Neural progenitor cell (in vitro differentiated cells): ENCODE results near the gene DTNB. TPM values are rescaled to one million over a fixed set of nuclear protein-coding genes. Genes with fewer than 3 reads are reported as not detected.
A peak's percentile ranks its signal among the peaks of the same experiment; 100 is the strongest.

Source experiments
- DNase-seq: peaks from one replicate; pipeline ENCODE4 v3.0.0-alpha.2; 2016; ENCODE audit warnings: low spot score
- H2AFZ ChIP-seq: fragments of 200-600 bp; sonication (generic); replicated peaks from 2 replicates; pipeline ENCODE4 v1.6.1; 2016; ENCODE audit warnings: antibody characterized with exemption
- H3F3A ChIP-seq: fragments of 200-600 bp; sonication (generic); 2 replicates; pipeline ENCODE4 v1.6.1; 2016; ENCODE audit warnings: antibody characterized with exemption, low read depth
- H3K27ac ChIP-seq: fragments of 200-600 bp; sonication (generic); 2 replicates; pipeline ENCODE4 v1.5.1; 2016; ENCODE audit warnings: mild to moderate bottlenecking
- H3K27me3 ChIP-seq: fragments of 200-600 bp; sonication (generic); 2 replicates; pipeline ENCODE4 v1.6.1; 2016; ENCODE audit warnings: mild to moderate bottlenecking, moderate library complexity
- H3K36me3 ChIP-seq: fragments of 200-600 bp; sonication (generic); 2 replicates; pipeline ENCODE4 v1.5.1; 2016
- H3K4me1 ChIP-seq: fragments of 200-600 bp; sonication (generic); 2 replicates; pipeline ENCODE4 v1.6.1; 2016; ENCODE audit warnings: mixed run types
- H3K4me2 ChIP-seq: fragments of 200-600 bp; sonication (generic); 2 replicates; pipeline ENCODE4 v1.6.1; 2016
- H3K4me3 ChIP-seq: fragments of 200-600 bp; sonication (generic); 2 replicates; pipeline ENCODE4 v1.5.1; 2016
- H3K79me2 ChIP-seq: fragments of 200-600 bp; sonication (generic); 2 replicates; pipeline ENCODE4 v1.6.1; 2016; ENCODE audit warnings: low read depth
- H3K9ac ChIP-seq: fragments of 200-600 bp; sonication (generic); 2 replicates; pipeline ENCODE4 v1.6.1; 2016
- H3K9me3 ChIP-seq: fragments of 200-600 bp; sonication (generic); 2 replicates; pipeline ENCODE4 v1.5.1; 2016; ENCODE audit warnings: low read depth
- H4K20me1 ChIP-seq: fragments of 200-600 bp; sonication (generic); 2 replicates; pipeline ENCODE4 v1.6.1; 2016; ENCODE audit warnings: low read depth
- H3K27ac Mint-ChIP-seq: 3 replicates; pipeline ENCODE4 v1.8.0; 2021; ENCODE audit warnings: mixed read lengths
- H3K27me3 Mint-ChIP-seq: 2 replicates; pipeline ENCODE4 v1.8.0; 2022; ENCODE audit warnings: low read depth, mild to moderate bottlenecking, inconsistent platforms, moderate library complexity, mixed read lengths; ENCODE audit not compliant: insufficient read depth
- H3K36me3 Mint-ChIP-seq: 3 replicates; pipeline ENCODE4 v1.8.0; 2021; ENCODE audit warnings: mixed read lengths
- H3K4me1 Mint-ChIP-seq: 3 replicates; pipeline ENCODE4 v1.8.0; 2021; ENCODE audit warnings: mixed read lengths
- H3K4me3 Mint-ChIP-seq: 3 replicates; pipeline ENCODE4 v1.8.0; 2021; ENCODE audit warnings: mild to moderate bottlenecking, moderate library complexity, mixed read lengths
- H3K9me3 Mint-ChIP-seq: 3 replicates; pipeline ENCODE4 v1.8.0; 2020; ENCODE audit warnings: mixed read lengths
- CTCF ChIP-seq: fragments of 200-600 bp; sonication (generic); IDR thresholded peaks from 2 replicates; pipeline ENCODE4 v1.5.1; 2017; ENCODE audit warnings: antibody characterized with exemption, mild to moderate bottlenecking
- EZH2 ChIP-seq: fragments of 200-600 bp; sonication (generic); IDR thresholded peaks from 2 replicates; pipeline ENCODE4 v1.6.1; 2017; ENCODE audit warnings: antibody characterized with exemption, mild to moderate bottlenecking, moderate library complexity
- EZH2phosphoT487 ChIP-seq: fragments of 200-600 bp; sonication (generic); IDR thresholded peaks from 2 replicates; pipeline ENCODE4 v1.6.1; 2017; ENCODE audit warnings: antibody characterized with exemption
- total RNA-seq: library from RNA; depleted of rRNA; stranded (reverse); fragments of >200 nt; gene quantifications from 2 replicates; pipeline ENCODE4 v1.2.3, GENCODE V29; 2015; ENCODE audit warnings: low replicate concordance

DTNB gene
- total RNA-seq, 1 donor from 2014 or later: 27.1 TPM

DNA sequence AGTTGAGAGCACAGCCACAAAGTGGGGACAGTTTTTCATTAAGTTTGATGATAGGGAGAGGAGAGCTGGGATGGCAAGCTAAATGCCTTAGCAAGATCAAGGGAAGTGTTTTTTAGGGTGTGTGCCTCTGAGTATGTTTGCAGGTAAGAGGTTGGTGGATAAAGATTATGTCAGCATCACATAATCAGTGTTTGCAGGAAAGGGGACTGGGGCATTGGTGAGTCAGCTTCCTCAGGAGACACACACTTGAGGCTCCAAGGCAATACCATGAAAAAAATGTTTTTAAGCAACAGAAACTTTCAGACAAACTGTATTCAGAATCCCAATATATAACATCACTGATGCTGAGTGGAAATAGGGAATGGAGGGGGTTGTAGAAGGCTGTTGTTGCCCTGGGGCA lies 25.4 kb upstream of the DTNB start:
- Mint-ChIP-seq H3K36me3 (no peaks in the 10 kb centered on the region), H3K4me1 (peaks cover 3% of the 10 kb centered on the region), H3K27ac (no peak overlapping the region), H3K9me3 (no peaks in the 10 kb centered on the region), H3K4me3 (no peak overlapping the region), H3K27me3 (no peaks in the 10 kb centered on the region)
- Histone ChIP-seq H3F3A (peaks cover 13% of the 10 kb centered on the region), H3K27me3 (no peaks in the 10 kb centered on the region), H3K9ac (no peak overlapping the region), H3K36me3 (no peaks in the 10 kb centered on the region), H3K79me2 (no peaks in the 10 kb centered on the region), H2AFZ (peak overlapping the region; percentile 100), H3K27ac (no peak overlapping the region), H3K4me2 (peak overlapping the region; percentile 77), H3K4me1 (peaks cover 19% of the 10 kb centered on the region), H3K4me3 (no peak overlapping the region), H4K20me1 (no peaks in the 10 kb centered on the region), H3K9me3 (no peaks in the 10 kb centered on the region)
- no peak for DNase-seq
- TF ChIP-seq EZH2 (no peak), CTCF (no peak), EZH2phosphoT487 (no peak)

DNA sequence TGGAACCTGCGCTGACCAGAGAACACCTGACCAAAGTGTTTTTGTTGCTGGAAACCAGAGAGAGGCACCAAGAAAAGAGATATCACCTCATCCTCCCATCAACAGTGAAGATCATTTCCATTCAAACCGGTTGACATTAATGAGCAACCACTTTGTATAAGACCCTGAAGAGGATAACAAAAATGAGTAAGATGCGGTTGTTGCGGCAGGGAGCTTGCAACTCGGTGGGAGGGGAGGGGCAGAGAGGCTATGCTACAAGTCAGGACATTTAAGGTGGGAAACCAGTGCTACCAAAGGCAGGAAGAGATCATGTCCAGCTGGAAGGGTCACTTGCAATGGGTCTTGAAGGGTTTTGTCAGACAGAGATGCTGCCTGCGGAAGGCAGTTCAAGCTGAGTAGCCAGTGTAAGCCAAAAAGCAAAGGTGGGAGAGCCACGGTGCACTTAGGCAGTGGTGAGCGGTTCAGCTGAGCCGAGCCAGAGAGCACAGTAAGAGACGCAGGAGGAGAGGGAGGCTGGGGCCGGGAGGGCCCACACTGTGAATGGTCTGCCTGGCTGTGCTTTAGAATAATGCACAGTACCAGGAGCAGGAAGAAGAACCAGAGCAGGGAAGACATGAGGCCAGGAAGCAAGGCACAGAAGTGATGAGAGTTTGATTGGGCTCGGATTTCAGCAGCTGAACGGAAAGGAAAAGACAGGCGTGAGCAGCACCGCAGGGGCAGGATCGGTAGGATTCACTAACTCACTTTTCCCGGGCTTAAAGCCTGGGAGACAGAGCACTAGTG lies 24.4 kb upstream of the DTNB start:
- TF ChIP-seq CTCF (no peak), EZH2phosphoT487 (no peak), EZH2 (no peak)
- Mint-ChIP-seq H3K9me3 (no peaks in the 10 kb centered on the region), H3K27me3 (no peaks in the 10 kb centered on the region), H3K27ac (no peak overlapping the region), H3K4me3 (no peak overlapping the region), H3K4me1 (peaks cover 3% of the 10 kb centered on the region), H3K36me3 (no peaks in the 10 kb centered on the region)
- Histone ChIP-seq H2AFZ (peak overlapping the region; percentile 100), H3K27me3 (no peaks in the 10 kb centered on the region), H3K79me2 (no peaks in the 10 kb centered on the region), H3K4me3 (peak overlapping the region; percentile 34), H3K9me3 (no peaks in the 10 kb centered on the region), H3K36me3 (no peaks in the 10 kb centered on the region), H3K9ac (no peak overlapping the region), H3F3A (peaks cover 13% of the 10 kb centered on the region), H3K4me2 (peak overlapping the region; percentile 77), H4K20me1 (no peaks in the 10 kb centered on the region), H3K27ac (no peak overlapping the region), H3K4me1 (peaks cover 19% of the 10 kb centered on the region)
- peak; percentile 45 for DNase-seq

- H3K36me3 ChIP-seq: no peaks in the 10 kb centered on the region
- no peaks in the 10 kb centered on the region for H4K20me1 ChIP-seq
- no peak overlapping the region for H3K4me3 Mint-ChIP-seq
- no peaks in the 10 kb centered on the region for H3K36me3 Mint-ChIP-seq
- no peaks in the 10 kb centered on the region for H3K4me1 Mint-ChIP-seq
- no peak overlapping the region for H3K27ac Mint-ChIP-seq
- no peak overlapping the region for H2AFZ ChIP-seq
- H3K9ac ChIP-seq: no peak overlapping the region
- DNase-seq: no peak
- H3K27ac ChIP-seq: no peak overlapping the region
- no peak overlapping the region for H3K4me2 ChIP-seq
- H3K9me3 Mint-ChIP-seq: no peaks in the 10 kb centered on the region
- no peaks in the 10 kb centered on the region for H3K9me3 ChIP-seq
- peaks cover 3% of the 10 kb centered on the region for H3K27me3 Mint-ChIP-seq
- no peak overlapping the region for H3K4me3 ChIP-seq
- no peaks in the 10 kb centered on the region for H3K79me2 ChIP-seq
- peaks cover 11% of the 10 kb centered on the region for H3K4me1 ChIP-seq
- TF ChIP-seq EZH2 (no peak), CTCF (peak; percentile 3)
- no peaks in the 10 kb centered on the region for H3K27me3 ChIP-seq
- H3F3A ChIP-seq: peaks cover 8% of the 10 kb centered on the region
Measured at GRCh38 chr2:25692737-25693445, 19.5 kb upstream of the DTNB start.
